NCI-H146 treated with DMSO at 0.1 percent for 48 hours (cell line): ENCODE measurements around the gene KRTAP4-7.
"Not testable (repeated sequence)": the region's sequence is repeated elsewhere in the genome, so short reads cannot be mapped to it uniquely, and the experiment has no call there.

ENCODE experiments used
- DNase-seq: peaks from one replicate; lab custom pipeline; 2025; ENCODE audit not compliant: unreplicated experiment; lab: John Stamatoyannopoulos, UW

The KRTAP4-7 gene

GRCh38 chr17:41084100-41084856, at the start of gene KRTAP4-7:
Gene KRTAP4-7 (plus strand): TSS chr17:41084150. CDS start chr17:41084207, 57 bp downstream.
- DNase-seq, result not testable (repeated sequence)

- peak; percentile 26 for DNase-seq
These were observed 49.5 kb upstream of the KRTAP4-7 start, which contains the start of gene KRTAP1-3 for GRCh38 chr17:41034346-41034935. Gene KRTAP1-3 (minus strand): TSS chr17:41034874. CDS start chr17:41034821, 53 bp downstream.

GRCh38 chr17:41037853-41038350, 46.0 kb upstream of the KRTAP4-7 start:
- DNase-seq, result no peak

DNA sequence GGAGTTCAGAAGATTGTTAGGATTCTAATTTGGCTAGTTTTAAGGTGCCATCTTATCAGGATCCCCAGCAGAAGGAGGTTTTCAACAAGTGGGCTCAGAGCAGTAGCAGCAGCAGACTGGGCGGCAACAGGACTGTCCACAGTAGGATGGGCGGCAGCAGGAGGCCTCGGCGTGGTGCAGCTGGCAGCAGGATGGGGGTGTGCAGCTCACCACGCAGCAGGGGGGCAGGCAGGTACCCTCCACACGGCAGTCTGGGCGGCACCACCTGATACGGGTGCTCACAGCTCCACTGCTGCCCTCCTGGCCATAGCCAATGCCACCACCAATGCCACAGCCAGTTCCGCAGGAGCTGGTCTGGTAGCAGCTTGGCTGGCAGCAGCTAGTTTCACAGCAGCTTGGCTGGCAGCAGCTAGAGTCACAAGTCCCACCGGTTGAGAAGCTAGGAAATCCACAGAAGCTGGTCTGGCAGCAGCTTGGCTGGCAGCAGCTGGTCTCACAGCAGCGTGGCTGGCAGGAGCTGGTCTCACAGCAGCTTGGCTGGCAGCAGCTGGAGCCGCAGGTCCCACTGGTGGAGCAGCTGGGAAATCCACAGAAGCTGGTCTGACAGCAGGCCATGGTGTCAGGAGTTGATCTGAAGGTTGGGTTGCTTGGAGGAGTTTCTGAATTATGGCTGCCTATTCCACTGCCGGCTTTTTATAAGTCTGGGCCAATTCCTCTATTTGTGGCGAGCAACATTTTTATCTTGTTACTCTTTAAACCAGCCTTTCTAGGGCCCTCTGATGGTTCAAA, 43.0 kb upstream of the KRTAP4-7 start, which contains the start of gene KRTAP1-1:
Gene KRTAP1-1, minus strand, starts transcription at position 668 of the 789 bp plus-strand sequence. Its CDS starts 53 bp downstream, at position 615.
- not testable (repeated sequence) for DNase-seq

- DNase-seq, result no peak
These were observed 41.0 kb upstream of the KRTAP4-7 start for GRCh38 chr17:41042953-41043352.

DNA sequence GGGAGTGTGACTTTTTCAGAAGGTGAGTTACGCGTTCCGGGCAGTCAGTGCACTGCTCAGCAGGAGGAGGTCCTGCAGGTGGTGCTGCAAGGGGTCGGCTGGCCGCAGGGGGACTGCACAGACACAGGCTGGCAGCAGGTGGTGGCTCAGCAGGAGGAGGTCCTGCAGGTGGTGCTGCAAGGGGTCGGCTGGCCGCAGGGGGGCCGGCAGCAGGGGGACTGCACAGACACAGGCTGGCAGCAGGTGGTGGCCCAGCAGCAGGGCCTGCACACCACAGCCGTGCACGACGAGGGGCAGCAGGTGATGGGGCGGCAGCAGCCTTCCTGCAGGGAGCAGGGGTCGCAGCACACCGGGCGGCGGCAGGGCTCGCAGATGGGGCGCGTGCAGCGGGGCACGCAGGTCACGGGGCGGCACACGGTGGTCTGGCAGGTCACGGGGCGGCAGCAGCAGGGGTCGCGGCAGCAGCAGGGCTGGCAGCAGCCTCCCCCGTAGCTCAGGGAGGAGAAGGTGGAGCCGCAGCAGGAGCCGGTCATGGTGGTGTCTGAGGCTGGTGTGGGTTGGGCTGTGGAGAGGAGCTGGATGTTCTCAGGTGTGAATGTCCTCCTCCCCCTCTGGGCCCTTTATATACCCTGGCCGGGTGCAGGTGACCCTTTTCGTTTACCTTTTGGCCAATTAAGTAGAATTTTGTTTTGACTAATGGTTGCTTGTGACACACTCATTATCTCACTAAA, 37.0 kb upstream of the KRTAP4-7 start, which contains the start of gene KRTAP2-1:
Gene KRTAP2-1, minus strand, starts transcription at position 582 of the 731 bp plus-strand sequence. Its CDS starts 49 bp downstream, at position 533.
- not testable (repeated sequence) for DNase-seq

- DNase-seq, result no peak
These were observed 35.5 kb upstream of the KRTAP4-7 start for GRCh38 chr17:41048441-41048840.

DNA sequence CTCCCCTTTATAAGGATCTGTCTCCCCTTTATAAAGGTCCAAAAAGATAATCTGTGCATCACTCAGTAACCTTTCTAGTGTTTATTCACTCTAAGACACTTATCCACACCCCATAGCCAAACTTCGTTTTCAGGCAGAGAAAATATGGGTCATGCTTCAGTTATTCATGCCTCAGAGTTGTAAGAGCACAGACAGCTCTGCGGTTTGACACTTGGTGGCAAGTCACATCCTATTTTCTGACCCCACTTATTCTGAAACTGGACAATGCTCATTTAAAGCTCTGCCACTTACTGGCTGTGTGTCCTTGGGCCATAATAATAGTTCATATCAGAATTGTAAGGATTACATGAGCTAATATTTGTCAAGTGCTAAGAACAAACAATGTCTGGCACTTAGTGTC, 34.8 kb upstream of the KRTAP4-7 start:
- DNase-seq, result no peak

GRCh38 chr17:41052566-41052965, 31.4 kb upstream of the KRTAP4-7 start:
- DNase-seq, result no peak

DNA sequence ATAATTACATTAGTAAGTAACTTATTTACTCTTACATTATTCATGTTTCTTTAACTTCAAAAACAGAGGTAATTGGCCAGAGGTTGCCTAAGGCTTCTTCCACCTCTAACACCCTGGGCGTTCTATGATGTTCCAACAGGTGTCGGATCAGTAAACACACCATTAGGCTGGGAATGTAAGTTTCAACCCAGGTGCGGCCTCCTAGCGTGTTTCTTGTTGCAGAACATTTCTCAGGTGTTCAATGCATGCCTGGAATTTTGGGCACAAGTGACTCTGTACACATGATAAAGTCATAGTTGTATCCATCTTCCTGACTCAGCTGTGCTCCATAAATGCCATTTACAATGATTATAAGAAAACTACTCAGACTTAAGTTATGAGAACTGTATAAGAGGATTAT, 29.9 kb upstream of the KRTAP4-7 start:
- no peak for DNase-seq

GRCh38 chr17:41054556-41054955, 29.4 kb upstream of the KRTAP4-7 start:
- not testable (repeated sequence) for DNase-seq

DNA sequence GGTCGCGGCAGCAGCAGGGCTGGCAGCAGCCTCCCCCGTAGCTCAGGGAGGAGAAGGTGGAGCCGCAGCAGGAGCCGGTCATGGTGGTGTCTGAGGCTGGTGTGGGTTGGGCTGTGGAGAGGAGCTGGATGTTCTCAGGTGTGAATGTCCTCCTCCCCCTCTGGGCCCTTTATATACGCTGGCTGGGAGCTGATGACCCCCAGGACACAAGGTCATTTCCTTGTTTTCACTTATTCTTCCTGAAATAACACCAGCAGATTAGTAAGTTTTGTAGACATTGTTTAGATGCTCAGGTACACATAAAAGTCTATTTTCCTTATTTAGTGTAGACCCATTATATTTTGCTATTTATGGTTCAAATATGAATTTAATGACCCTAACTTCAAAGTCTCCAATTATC, 28.8 kb upstream of the KRTAP4-7 start, which contains the start of gene KRTAP2-2:
Gene KRTAP2-2, minus strand, starts transcription at position 101 of the 400 bp plus-strand sequence. Its CDS starts 19 bp downstream, at position 82.
- not testable (repeated sequence) for DNase-seq

DNA sequence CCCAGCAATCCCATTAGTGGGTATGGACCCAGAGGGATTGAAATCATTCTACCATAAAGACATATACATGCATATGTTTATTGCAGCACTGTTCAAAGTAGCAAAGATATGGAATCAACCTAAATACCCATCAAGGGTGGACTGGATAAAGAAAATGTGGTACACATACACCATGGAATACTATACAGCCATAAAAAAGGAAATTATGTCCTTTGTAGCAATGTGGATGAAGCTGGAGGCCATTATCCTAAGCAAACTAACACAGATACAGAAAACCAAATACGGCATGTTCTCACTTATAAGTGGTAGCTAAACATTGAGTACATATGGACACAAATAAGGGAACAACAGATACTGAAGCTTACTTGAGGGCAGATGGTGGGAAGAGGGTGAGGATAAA, 26.4 kb upstream of the KRTAP4-7 start:
- DNase-seq, result no peak

DNA sequence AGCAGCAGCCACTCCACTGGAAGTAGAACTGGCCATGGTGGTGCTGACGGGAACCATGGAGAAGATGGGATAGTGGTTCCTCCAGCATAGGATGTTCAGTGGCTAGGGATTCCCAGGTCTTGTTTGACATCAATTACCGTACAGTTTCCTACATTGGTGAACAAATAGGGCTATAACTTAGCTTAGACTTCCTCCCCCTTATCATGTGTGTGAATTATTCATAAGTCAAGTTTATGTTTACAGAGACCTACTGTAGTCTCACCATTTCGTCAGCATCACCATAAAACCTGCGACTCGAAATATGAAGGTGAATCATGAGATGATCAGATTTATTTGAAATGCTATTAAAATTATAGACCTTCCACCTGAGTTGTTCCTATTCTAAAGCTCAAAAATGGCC, 25.2 kb upstream of the KRTAP4-7 start:
- no peak for DNase-seq

DNA sequence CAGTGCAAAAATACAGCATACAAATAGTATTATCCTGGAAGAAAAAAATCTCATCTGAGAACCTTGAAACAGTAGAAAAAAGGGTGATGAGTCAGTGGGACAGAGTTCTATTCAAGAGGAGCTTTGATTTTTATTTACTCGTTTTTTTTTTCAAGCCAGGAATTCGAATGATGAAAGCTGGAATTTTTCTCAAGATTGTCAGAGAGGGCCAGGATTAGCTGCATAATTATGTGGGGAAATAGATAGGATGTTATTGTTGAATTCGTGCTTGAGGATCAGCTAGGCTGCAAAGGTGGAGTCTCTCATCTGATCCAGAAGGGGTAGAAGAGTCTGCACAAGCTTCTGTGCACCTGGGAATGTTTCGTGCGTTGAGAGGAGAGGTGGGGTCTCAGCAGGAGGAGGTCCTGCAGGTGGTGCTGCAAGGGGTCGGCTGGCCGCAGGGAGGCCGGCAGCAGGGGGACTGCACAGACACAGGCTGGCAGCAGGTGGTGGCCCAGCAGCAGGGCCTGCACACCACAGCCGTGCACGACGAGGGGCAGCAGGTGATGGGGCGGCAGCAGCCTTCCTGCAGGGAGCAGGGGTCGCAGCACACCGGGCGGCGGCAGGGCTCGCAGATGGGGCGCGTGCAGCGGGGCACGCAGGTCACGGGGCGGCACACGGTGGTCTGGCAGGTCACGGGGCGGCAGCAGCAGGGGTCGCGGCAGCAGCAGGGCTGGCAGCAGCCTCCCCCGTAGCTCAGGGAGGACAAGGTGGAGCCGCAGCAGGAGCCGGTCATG, 24.5 kb upstream of the KRTAP4-7 start:
- peak; percentile 59 for DNase-seq

DNA sequence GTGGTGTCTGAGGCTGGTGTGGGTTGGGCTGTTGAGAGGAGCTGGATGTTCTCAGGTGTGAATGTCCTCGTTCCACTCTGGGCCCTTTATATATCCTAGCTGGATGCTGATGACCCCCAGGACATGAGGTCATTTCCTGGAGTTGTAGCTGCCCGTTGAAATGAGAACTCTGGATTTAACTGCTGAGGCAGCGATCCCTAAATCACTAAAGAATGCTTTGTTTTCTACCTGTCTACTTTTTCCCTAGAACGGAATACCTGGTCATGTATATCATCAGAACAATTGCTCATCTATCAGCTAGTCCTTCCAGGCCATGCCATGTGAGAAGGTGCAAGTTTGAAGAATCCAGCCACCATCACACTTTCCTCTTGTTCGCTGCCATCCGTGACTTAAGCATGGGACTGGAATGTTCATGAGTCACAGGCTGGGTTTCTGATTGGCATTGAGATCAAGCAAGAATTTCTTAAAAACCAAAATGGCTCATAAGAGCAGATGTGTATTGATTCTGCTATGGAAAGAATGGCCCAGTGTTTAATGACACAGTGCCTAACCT, 23.8 kb upstream of the KRTAP4-7 start, which contains the start of gene KRTAP2-3:
Gene KRTAP2-3, minus strand, starts transcription at position 63 of the 553 bp plus-strand sequence. CDS start 64 bp downstream, outside the sequence.
- peak; percentile 15 for DNase-seq

GRCh38 chr17:41061964-41062363, 22.0 kb upstream of the KRTAP4-7 start:
- DNase-seq, result no peak

DNA sequence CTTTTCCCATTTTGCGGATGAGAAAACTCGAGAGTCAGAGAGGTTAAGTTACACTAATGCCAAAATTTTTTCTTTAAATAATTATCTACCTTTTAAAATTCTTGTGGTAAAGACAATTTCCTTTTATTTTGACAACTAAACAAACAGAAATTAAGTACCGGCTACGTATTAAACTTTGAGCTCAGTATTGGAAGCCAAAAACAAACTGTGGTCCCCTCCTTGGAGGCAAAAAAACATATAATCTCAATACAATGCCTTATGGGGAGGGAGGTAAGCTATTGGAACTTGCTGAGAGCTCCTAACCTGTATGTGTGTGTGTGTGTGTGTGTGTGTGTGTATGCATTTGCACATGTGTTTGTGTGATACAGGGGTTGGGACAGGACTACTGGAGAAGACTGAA, 20.5 kb upstream of the KRTAP4-7 start:
- DNase-seq, result no peak

- DNase-seq, result no peak
These were observed 19.6 kb upstream of the KRTAP4-7 start for GRCh38 chr17:41064301-41064700.
